HG03159 (cell line): ENCODE results near the gene KCNQ1.
A peak's percentile ranks its signal among the peaks of the same experiment; 100 is the strongest.

ENCODE experiments used
- ATAC-seq: cut with Tn5 transposase; IDR thresholded peaks from one replicate; pipeline ENCODE4 v1.9.1; 2021; ENCODE audit warnings: mild to moderate bottlenecking, moderate library complexity; ENCODE audit not compliant: unreplicated experiment

The KCNQ1 gene

GRCh38 chr11:2691991-2692875 is 247.4 kb downstream of the KCNQ1 start:
- no peak for ATAC-seq

- ATAC-seq: no peak
Observed at GRCh38 chr11:2693271-2694261, 248.8 kb downstream of the KCNQ1 start.

GRCh38 chr11:2694495-2694894 is 249.7 kb downstream of the KCNQ1 start:
- ATAC-seq: no peak

GRCh38 chr11:2694995-2695939 is 250.5 kb downstream of the KCNQ1 start:
- ATAC-seq: no peak

- no peak for ATAC-seq
Observed at GRCh38 chr11:2696455-2696854, 251.6 kb downstream of the KCNQ1 start.

GRCh38 chr11:2697866-2698265 is 253.1 kb downstream of the KCNQ1 start:
- no peak for ATAC-seq

GRCh38 chr11:2698386-2699184 is 253.8 kb downstream of the KCNQ1 start:
- ATAC-seq: no peak

GRCh38 chr11:2699185-2699530 is 254.3 kb downstream of the KCNQ1 start:
- ATAC-seq: peak; percentile 3

GRCh38 chr11:2699531-2700414 is 255.0 kb downstream of the KCNQ1 start, which contains the start of gene KCNQ1OT1:
Gene KCNQ1OT1 (minus strand): TSS chr11:2699994.
- ATAC-seq: peak; percentile 85

GRCh38 chr11:2700415-2701211 is 255.8 kb downstream of the KCNQ1 start:
- peak; percentile 45 for ATAC-seq

GRCh38 chr11:2701230-2701629 is 256.4 kb downstream of the KCNQ1 start:
- no peak for ATAC-seq

- ATAC-seq: no peak
Observed at GRCh38 chr11:2701898-2702434, 257.2 kb downstream of the KCNQ1 start.

- no peak for ATAC-seq
Observed at GRCh38 chr11:2702771-2703362, 258.1 kb downstream of the KCNQ1 start.

- ATAC-seq: no peak
Observed at GRCh38 chr11:2703363-2704141, 258.7 kb downstream of the KCNQ1 start.

- no peak for ATAC-seq
Observed at GRCh38 chr11:2704356-2704755, 259.5 kb downstream of the KCNQ1 start.

- no peak for ATAC-seq
Observed at GRCh38 chr11:2704896-2705606, 260.2 kb downstream of the KCNQ1 start.
